ENCODE results near the gene PRDM15. TPM values are rescaled to one million over a fixed set of nuclear protein-coding genes. Genes with fewer than 3 reads are reported as not detected.

PRDM15 gene
- total RNA-seq, 2 experiments from 2014 or later = 13.2 to 14.5 TPM

- H3K36me3 Mint-ChIP-seq (ENCODE audit: low read depth) = peaks cover 18% of the 10 kb centered on the region
- intact Hi-C loops (cut with micrococcal nuclease) = no loop called here
- ChIA-PET CTCF (no interaction called here), POLR2A (no interaction called here)
- H3K9me3 Mint-ChIP-seq = no peaks in the 10 kb centered on the region
- H3K4me1 Mint-ChIP-seq (ENCODE audit: low read depth) = peaks cover 6% of the 10 kb centered on the region
- H3K27me3 Mint-ChIP-seq = no peaks in the 10 kb centered on the region
- no peak for TF ChIP-seq CTCF (IDR thresholded peaks at IDR 0.05)
- no peak for DNase-seq
- no peak overlapping the region for H3K27ac Mint-ChIP-seq
- H3K4me3 Mint-ChIP-seq = no peak overlapping the region
- ATAC-seq = no peak
These were observed 65.9 kb downstream of the PRDM15 start for GRCh38 chr21:41813226-41813625.

DNA sequence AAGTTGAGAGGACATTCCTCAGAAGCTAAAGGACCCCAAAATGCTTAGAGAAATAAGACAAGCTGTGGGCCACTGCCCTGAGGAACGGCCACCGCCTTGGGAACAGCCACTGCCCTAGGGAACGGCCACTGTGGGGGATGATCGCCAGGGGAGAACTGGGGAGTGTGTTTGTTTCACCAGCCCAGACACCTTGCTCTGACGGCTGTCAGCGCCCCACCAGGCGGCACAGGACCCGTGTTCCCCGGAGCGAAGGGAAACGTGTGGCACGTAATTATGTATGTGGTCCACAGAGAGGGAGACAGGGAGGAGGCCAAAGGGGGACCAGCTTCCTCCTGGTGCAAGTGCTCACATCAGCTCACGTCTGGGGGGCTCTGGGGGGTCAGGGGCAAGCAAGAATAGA lies 66.5 kb downstream of the PRDM15 start:
- H3K27me3 Mint-ChIP-seq = no peaks in the 10 kb centered on the region
- peaks cover 6% of the 10 kb centered on the region for H3K4me1 Mint-ChIP-seq (ENCODE audit: low read depth)
- no peak overlapping the region for H3K27ac Mint-ChIP-seq
- POLR2A ChIA-PET = no interaction called here
- no peaks in the 10 kb centered on the region for H3K9me3 Mint-ChIP-seq
- ATAC-seq = no peak
- peaks cover 20% of the 10 kb centered on the region for H3K36me3 Mint-ChIP-seq (ENCODE audit: low read depth)
- intact Hi-C loops (cut with micrococcal nuclease) = no loop called here
- CTCF ChIA-PET = no interaction called here
- TF ChIP-seq CTCF (IDR thresholded peaks at IDR 0.05) = no peak
- no peak overlapping the region for H3K4me3 Mint-ChIP-seq
- DNase-seq = no peak

DNA sequence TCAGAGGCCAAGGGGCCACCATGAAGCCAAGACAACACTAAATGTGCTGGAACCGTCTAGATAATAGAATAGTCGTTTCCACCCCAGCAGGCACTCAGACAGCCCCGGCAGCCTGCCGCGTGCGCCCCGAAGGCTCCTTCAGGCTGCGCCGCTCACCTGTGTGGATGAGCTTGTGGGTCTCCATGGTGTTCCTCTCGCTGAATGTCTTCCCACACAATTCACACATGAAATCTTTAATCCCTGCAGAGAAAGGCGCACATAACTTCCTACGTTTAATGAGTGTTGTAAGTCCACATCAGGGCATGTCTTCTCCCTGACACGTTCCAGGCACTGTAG lies 68.6 kb downstream of the PRDM15 start:
- ChIA-PET POLR2A (no interaction called here), CTCF (no interaction called here)
- no peak for DNase-seq

GRCh38 chr21:41809891-41810596 lies 69.1 kb downstream of the PRDM15 start:
- H3K4me1 Mint-ChIP-seq (ENCODE audit: low read depth) = peaks cover 4% of the 10 kb centered on the region
- intact Hi-C loops (cut with micrococcal nuclease) = no loop called here

More for the DNA sequence above, 68.6 kb downstream of the PRDM15 start:
- Mint-ChIP-seq H3K4me1 (ENCODE audit: low read depth) (peaks cover 2% of the 10 kb centered on the region), H3K36me3 (ENCODE audit: low read depth) (peaks cover 28% of the 10 kb centered on the region), H3K4me3 (no peak overlapping the region), H3K27me3 (no peaks in the 10 kb centered on the region), H3K27ac (no peak overlapping the region), H3K9me3 (peaks cover 5% of the 10 kb centered on the region)
- intact Hi-C loops (cut with micrococcal nuclease) = no loop called here
- no peak for TF ChIP-seq CTCF (IDR thresholded peaks at IDR 0.05)
- ATAC-seq = no peak

GRCh38 chr21:41808846-41809245 lies 70.3 kb downstream of the PRDM15 start:
- CTCF ChIA-PET = no interaction called here
- H3K9me3 Mint-ChIP-seq = peaks cover 5% of the 10 kb centered on the region

More at GRCh38 chr21:41809891-41810596, 69.1 kb downstream of the PRDM15 start:
- H3K36me3 Mint-ChIP-seq (ENCODE audit: low read depth) = peaks cover 28% of the 10 kb centered on the region
- peaks cover 5% of the 10 kb centered on the region for H3K9me3 Mint-ChIP-seq
- H3K27me3 Mint-ChIP-seq = no peaks in the 10 kb centered on the region
- ChIA-PET POLR2A (no interaction called here), CTCF (no interaction called here)
- TF ChIP-seq CTCF (IDR thresholded peaks at IDR 0.05) = no peak
- H3K27ac Mint-ChIP-seq = no peak overlapping the region
- no peak overlapping the region for H3K4me3 Mint-ChIP-seq
- no peak for ATAC-seq
- DNase-seq = no peak

More at GRCh38 chr21:41808846-41809245, 70.3 kb downstream of the PRDM15 start:
- H3K36me3 Mint-ChIP-seq (ENCODE audit: low read depth) = peaks cover 28% of the 10 kb centered on the region
- no peak for DNase-seq
- H3K4me1 Mint-ChIP-seq (ENCODE audit: low read depth) = peaks cover 4% of the 10 kb centered on the region
- no peak for TF ChIP-seq CTCF (IDR thresholded peaks at IDR 0.05)
- POLR2A ChIA-PET = no interaction called here
- H3K27ac Mint-ChIP-seq = no peak overlapping the region
- ATAC-seq = no peak
- no peak overlapping the region for H3K4me3 Mint-ChIP-seq
- intact Hi-C loops (cut with micrococcal nuclease) = no loop called here
- H3K27me3 Mint-ChIP-seq = no peaks in the 10 kb centered on the region
